ENCODE results near the gene UNC5CL.

The UNC5CL gene

DNA sequence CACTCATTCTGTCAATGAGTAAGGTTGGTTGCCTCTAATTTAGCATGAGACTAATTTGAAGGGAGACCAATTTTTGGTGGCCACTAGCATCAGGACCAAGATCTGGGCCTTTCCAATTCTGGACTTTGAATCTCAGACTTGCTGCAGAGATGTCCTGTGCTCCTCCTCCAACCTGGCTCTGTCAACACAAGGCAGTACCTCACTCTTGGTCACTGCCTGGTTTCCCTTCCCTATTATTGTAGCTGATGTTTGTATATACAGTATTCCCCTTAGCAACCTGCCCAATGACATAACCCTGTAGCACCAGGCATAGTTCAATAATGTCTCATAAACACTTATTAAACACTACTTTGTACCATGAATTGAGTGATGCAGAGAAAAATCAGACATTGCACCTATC lies 50.4 kb downstream of the UNC5CL start:
- H3K4me2 ChIP-seq (ENCODE audit: low read length): no peak overlapping the region
- H2AFZ ChIP-seq: no peak overlapping the region
- H3K4me1 ChIP-seq: no peaks in the 10 kb centered on the region
- H3K27me3 ChIP-seq (ENCODE audit: control insufficient read depth, insufficient read depth, low read length): no peaks in the 10 kb centered on the region
- H3K79me2 ChIP-seq: no peaks in the 10 kb centered on the region
- H3K27ac ChIP-seq: no peak overlapping the region
- TF ChIP-seq, protein P1, sequence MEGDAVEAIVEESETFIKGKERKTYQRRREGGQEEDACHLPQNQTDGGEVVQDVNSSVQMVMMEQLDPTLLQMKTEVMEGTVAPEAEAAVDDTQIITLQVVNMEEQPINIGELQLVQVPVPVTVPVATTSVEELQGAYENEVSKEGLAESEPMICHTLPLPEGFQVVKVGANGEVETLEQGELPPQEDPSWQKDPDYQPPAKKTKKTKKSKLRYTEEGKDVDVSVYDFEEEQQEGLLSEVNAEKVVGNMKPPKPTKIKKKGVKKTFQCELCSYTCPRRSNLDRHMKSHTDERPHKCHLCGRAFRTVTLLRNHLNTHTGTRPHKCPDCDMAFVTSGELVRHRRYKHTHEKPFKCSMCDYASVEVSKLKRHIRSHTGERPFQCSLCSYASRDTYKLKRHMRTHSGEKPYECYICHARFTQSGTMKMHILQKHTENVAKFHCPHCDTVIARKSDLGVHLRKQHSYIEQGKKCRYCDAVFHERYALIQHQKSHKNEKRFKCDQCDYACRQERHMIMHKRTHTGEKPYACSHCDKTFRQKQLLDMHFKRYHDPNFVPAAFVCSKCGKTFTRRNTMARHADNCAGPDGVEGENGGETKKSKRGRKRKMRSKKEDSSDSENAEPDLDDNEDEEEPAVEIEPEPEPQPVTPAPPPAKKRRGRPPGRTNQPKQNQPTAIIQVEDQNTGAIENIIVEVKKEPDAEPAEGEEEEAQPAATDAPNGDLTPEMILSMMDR (IDR thresholded peaks at IDR 0.05): no peak
- no peak overlapping the region for H3K4me3 ChIP-seq (ENCODE audit: low read depth, low read length)
- no peaks in the 10 kb centered on the region for H3K36me3 ChIP-seq (ENCODE audit: control insufficient read depth, insufficient read depth, low read length)
- no peaks in the 10 kb centered on the region for H3K9me3 ChIP-seq (ENCODE audit: control insufficient read depth, low read length)
- H3K9ac ChIP-seq: no peak overlapping the region

- TF ChIP-seq, protein P1 (IDR thresholded peaks at IDR 0.05): no peak
- Histone ChIP-seq H3K4me2 (ENCODE audit: low read length) (no peak overlapping the region), H3K27me3 (ENCODE audit: control insufficient read depth, insufficient read depth, low read length) (no peaks in the 10 kb centered on the region), H3K4me3 (ENCODE audit: low read depth, low read length) (no peak overlapping the region), H3K9me3 (ENCODE audit: control insufficient read depth, low read length) (no peaks in the 10 kb centered on the region), H3K27ac (no peak overlapping the region), H3K36me3 (ENCODE audit: control insufficient read depth, insufficient read depth, low read length) (no peaks in the 10 kb centered on the region), H2AFZ (no peak overlapping the region), H3K79me2 (no peaks in the 10 kb centered on the region), H3K4me1 (no peaks in the 10 kb centered on the region), H3K9ac (no peak overlapping the region)
Measured at GRCh38 chr6:40986921-40987819, 51.9 kb downstream of the UNC5CL start.

- no peaks in the 10 kb centered on the region for H3K79me2 ChIP-seq
- H3K9me3 ChIP-seq (ENCODE audit: control insufficient read depth, low read length): no peaks in the 10 kb centered on the region
- no peak overlapping the region for H3K4me3 ChIP-seq (ENCODE audit: low read depth, low read length)
- H3K36me3 ChIP-seq (ENCODE audit: control insufficient read depth, insufficient read depth, low read length): no peaks in the 10 kb centered on the region
- H3K27ac ChIP-seq: no peak overlapping the region
- H3K4me2 ChIP-seq (ENCODE audit: low read length): no peak overlapping the region
- TF ChIP-seq, protein P1 (IDR thresholded peaks at IDR 0.05): no peak
- H3K27me3 ChIP-seq (ENCODE audit: control insufficient read depth, insufficient read depth, low read length): no peaks in the 10 kb centered on the region
- H3K9ac ChIP-seq: no peak overlapping the region
- H3K4me1 ChIP-seq: no peaks in the 10 kb centered on the region
- H2AFZ ChIP-seq: no peak overlapping the region
Measured at GRCh38 chr6:40986364-40986763, 52.7 kb downstream of the UNC5CL start.

DNA sequence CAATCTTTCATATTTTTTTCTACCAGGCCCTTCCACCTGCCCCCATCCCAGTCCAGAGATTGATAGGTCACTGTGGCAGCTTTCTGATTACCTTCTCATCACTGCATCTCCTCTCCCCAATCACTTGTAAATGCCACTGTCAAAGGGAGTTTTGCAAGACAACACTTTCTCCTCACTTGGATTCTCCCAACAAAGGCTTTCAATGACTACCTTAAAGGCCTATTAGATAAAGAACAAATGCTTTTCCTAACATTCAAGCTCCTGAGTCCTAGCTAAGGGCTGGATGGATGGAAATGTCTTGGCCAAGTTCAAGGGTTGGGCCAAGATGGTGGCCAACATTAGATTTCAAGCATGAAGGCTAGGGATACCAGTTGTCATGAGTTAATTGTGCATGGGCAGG lies 55.3 kb downstream of the UNC5CL start:
- TF ChIP-seq, protein P1 (IDR thresholded peaks at IDR 0.05): no peak
- no peak overlapping the region for H2AFZ ChIP-seq
- no peaks in the 10 kb centered on the region for H3K79me2 ChIP-seq
- H3K4me3 ChIP-seq (ENCODE audit: low read depth, low read length): no peak overlapping the region
- no peaks in the 10 kb centered on the region for H3K4me1 ChIP-seq
- no peaks in the 10 kb centered on the region for H3K9me3 ChIP-seq (ENCODE audit: control insufficient read depth, low read length)
- H3K4me2 ChIP-seq (ENCODE audit: low read length): no peak overlapping the region
- no peaks in the 10 kb centered on the region for H3K27me3 ChIP-seq (ENCODE audit: control insufficient read depth, insufficient read depth, low read length)
- H3K36me3 ChIP-seq (ENCODE audit: control insufficient read depth, insufficient read depth, low read length): no peaks in the 10 kb centered on the region
- no peak overlapping the region for H3K27ac ChIP-seq
- no peak overlapping the region for H3K9ac ChIP-seq

DNA sequence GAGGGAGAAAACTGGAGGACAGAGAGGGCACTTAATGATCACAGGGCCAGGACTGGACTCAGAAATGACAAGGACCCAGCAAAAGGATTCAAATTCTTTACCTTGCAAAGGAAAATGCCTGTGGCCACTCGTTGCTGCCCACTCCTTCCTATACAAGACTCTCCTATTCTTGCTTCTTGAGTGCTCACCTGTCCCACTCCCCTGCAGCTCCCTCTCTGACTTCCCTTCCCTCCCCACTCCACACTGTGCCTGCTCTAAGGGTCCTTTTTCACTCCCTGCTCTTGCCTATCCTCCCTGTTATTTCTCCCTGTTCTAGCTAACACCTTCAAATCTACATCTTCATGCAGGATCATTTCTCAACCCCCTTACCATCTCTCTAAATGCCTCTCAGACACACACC lies 56.1 kb downstream of the UNC5CL start:
- no peak overlapping the region for H2AFZ ChIP-seq
- no peaks in the 10 kb centered on the region for H3K79me2 ChIP-seq
- H3K27ac ChIP-seq: no peak overlapping the region
- H3K4me2 ChIP-seq (ENCODE audit: low read length): no peak overlapping the region
- TF ChIP-seq, protein P1 (IDR thresholded peaks at IDR 0.05): no peak
- H3K27me3 ChIP-seq (ENCODE audit: control insufficient read depth, insufficient read depth, low read length): no peaks in the 10 kb centered on the region
- no peak overlapping the region for H3K4me3 ChIP-seq (ENCODE audit: low read depth, low read length)
- H3K4me1 ChIP-seq: no peaks in the 10 kb centered on the region
- H3K9ac ChIP-seq: no peak overlapping the region
- no peaks in the 10 kb centered on the region for H3K36me3 ChIP-seq (ENCODE audit: control insufficient read depth, insufficient read depth, low read length)
- H3K9me3 ChIP-seq (ENCODE audit: control insufficient read depth, low read length): no peaks in the 10 kb centered on the region

All from parathyroid adenoma (tissue), 2 donors.